Naive thymus-derived CD4-positive, alpha-beta T cell (primary cell): ENCODE data around the gene MYH11. TPM values are rescaled to one million over a fixed set of nuclear protein-coding genes. Genes with fewer than 3 reads are reported as not detected.

Experiments
- ATAC-seq: fragments of 150-1000 bp; cut with Tn5 transposase; 2 replicates; pipeline ENCODE4 v1.10.0; 2021; ENCODE audit warnings: mild to moderate bottlenecking, moderate library complexity
- CTCF ChIA-PET: fragments of 350-600 bp; sonication (Branson Sonifier 250); formaldehyde crosslinking; loops from one replicate; lab custom pipeline; 2021; ENCODE audit warnings: antibody characterized with exemption; lab: Charles Lee
- POLR2A ChIA-PET: fragments of 350-600 bp; sonication (Branson Sonifier 250); formaldehyde crosslinking; loops from one replicate; lab custom pipeline; 2021; ENCODE audit warnings: antibody characterized with exemption, inconsistent platforms; lab: Charles Lee
- DNase-seq, 9 donors: peaks; one replicate each; pipeline versions ENCODE4 v3.0.0 to v3.0.0-alpha.2; 2020 to 2022; ENCODE audit warnings: mixed read lengths in 1 of 9
- H3K27ac ChIP-seq: one replicate; pipeline ENCODE4 v1.7.0; 2013; ENCODE audit warnings: mild to moderate bottlenecking, low read depth, low read length, moderate library complexity
- H3K27me3 ChIP-seq, 2 donors: one replicate each; pipeline ENCODE4 v1.7.0; 2013; ENCODE audit warnings: low read length in 2 of 2, mild to moderate bottlenecking in 2 of 2, moderate library complexity in 2 of 2; ENCODE audit not compliant: control insufficient read depth in 2 of 2, insufficient read depth in 2 of 2
- H3K36me3 ChIP-seq, 3 experiments: 1 replicate in 2 of 3; 2 replicates in 1 of 3; pipeline ENCODE4 v1.7.0; 2013; ENCODE audit warnings: low read length in 3 of 3, mild to moderate bottlenecking in 3 of 3, moderate library complexity in 1 of 3; ENCODE audit not compliant: insufficient read depth in 3 of 3, control insufficient read depth in 2 of 3
- H3K4me1 ChIP-seq, 2 donors: one replicate each; pipeline ENCODE4 v1.7.0; 2013; ENCODE audit warnings: low read length in 2 of 2, mild to moderate bottlenecking in 2 of 2, moderate library complexity in 1 of 2; ENCODE audit not compliant: control insufficient read depth in 2 of 2, insufficient read depth in 2 of 2
- H3K4me3 ChIP-seq: 2 replicates; pipeline ENCODE4 v1.7.0; 2013; ENCODE audit warnings: mild to moderate bottlenecking, low read length
- H3K9me3 ChIP-seq, 3 experiments: 1 replicate in 2 of 3; 2 replicates in 1 of 3; pipeline ENCODE4 v1.7.0; 2013; ENCODE audit warnings: low read length in 3 of 3; ENCODE audit not compliant: control insufficient read depth in 2 of 3
- H3K27ac Mint-ChIP-seq, 9 donors: one replicate each; pipeline ENCODE4 v1.8.0; 2020 to 2022; ENCODE audit warnings: mixed read lengths in 9 of 9, mild to moderate bottlenecking in 8 of 9, moderate library complexity in 5 of 9, inconsistent platforms in 2 of 9
- H3K27me3 Mint-ChIP-seq, 5 donors: one replicate each; pipeline ENCODE4 v1.8.0; 2021 to 2022; ENCODE audit warnings: mixed read lengths in 5 of 5, mild to moderate bottlenecking in 1 of 5
- H3K36me3 Mint-ChIP-seq, 5 donors: one replicate each; pipeline ENCODE4 v1.8.0; 2020 to 2022; ENCODE audit warnings: mixed read lengths in 5 of 5, mild to moderate bottlenecking in 3 of 5, inconsistent platforms in 1 of 5
- H3K4me1 Mint-ChIP-seq, 7 donors: one replicate each; pipeline ENCODE4 v1.8.0; 2020 to 2022; ENCODE audit warnings: mixed read lengths in 7 of 7, mild to moderate bottlenecking in 3 of 7, inconsistent platforms in 1 of 7
- H3K4me3 Mint-ChIP-seq, 10 donors: one replicate each; pipeline ENCODE4 v1.8.0; 2020 to 2022; ENCODE audit warnings: mild to moderate bottlenecking in 10 of 10, mixed read lengths in 10 of 10, moderate library complexity in 6 of 10, inconsistent platforms in 2 of 10
- H3K9me3 Mint-ChIP-seq, 11 donors: one replicate each; pipeline ENCODE4 v1.8.0; 2020 to 2022; ENCODE audit warnings: mixed read lengths in 11 of 11, mild to moderate bottlenecking in 4 of 11, inconsistent platforms in 1 of 11, moderate library complexity in 1 of 11
- intact Hi-C, 2 donors: fragments of 100-400 bp; cut with micrococcal nuclease; formaldehyde crosslinking; loops; one replicate each; pipeline ENCODE4 v1.15.1; 2023
- polyA plus RNA-seq, 2 donors: library from polyadenylated mRNA; unstranded; fragments of 300-500 nt; fragmentation: Illumina TruSeq; gene quantifications; one replicate each; pipeline ENCODE4 v1.2.3, GENCODE V29; 2021
- total RNA-seq, 6 experiments: library from RNA in 5 of 6; stranded (reverse) in 5 of 6; gene quantifications; 1 replicate in 5 of 6; 2 replicates in 1 of 6; pipeline ENCODE4 v1.2.3 and lab custom pipeline; 2021 to 2026

The MYH11 gene
- total and polyA plus RNA-seq, 7 experiments from 2014 or later, result 0.05 to 2.2 (median 0.39) TPM; not detected in 4

DNA sequence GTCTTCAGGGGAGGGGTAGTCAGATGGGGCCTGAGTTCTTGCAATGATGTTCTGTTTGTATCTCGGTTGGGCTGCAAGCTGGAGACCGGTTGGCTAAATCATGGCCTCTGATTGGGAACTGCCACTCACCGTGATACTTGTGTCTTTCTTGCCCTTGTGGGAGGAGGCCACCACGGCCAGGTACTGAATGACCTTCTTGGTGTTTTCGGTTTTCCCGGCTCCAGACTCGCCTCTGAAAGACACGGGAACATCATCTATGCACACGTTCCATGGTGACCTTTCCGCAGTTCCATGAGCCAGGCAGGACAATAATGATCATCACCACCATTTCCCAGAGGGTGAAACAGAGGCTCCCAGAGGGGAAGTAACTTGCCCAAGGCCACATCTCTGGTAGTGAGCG is 70.3 kb downstream of the MYH11 start:
- Mint-ChIP-seq H3K4me1 (no peaks in the 10 kb centered on the region), H3K4me3 (no peak overlapping the region), H3K27ac (no peak overlapping the region), H3K9me3 (no peaks in the 10 kb centered on the region), H3K27me3 (no peaks in the 10 kb centered on the region), H3K36me3 (no peaks in the 10 kb centered on the region)
- ChIA-PET CTCF (interaction anchor here (0.6 kb wide), 1 partner anchor 1180 kb away, joined by 3 read pairs; no protein-coding TSS in a partner anchor), POLR2A (no interaction called here)
- Histone ChIP-seq H3K4me1 (no peaks in the 10 kb centered on the region), H3K4me3 (no peak overlapping the region), H3K36me3 (no peaks in the 10 kb centered on the region), H3K9me3 (no peaks in the 10 kb centered on the region), H3K27me3 (no peaks in the 10 kb centered on the region), H3K27ac (no peak overlapping the region)
- ATAC-seq (no peak), DNase-seq (no peak)
- intact Hi-C loops, result no loop called here

DNA sequence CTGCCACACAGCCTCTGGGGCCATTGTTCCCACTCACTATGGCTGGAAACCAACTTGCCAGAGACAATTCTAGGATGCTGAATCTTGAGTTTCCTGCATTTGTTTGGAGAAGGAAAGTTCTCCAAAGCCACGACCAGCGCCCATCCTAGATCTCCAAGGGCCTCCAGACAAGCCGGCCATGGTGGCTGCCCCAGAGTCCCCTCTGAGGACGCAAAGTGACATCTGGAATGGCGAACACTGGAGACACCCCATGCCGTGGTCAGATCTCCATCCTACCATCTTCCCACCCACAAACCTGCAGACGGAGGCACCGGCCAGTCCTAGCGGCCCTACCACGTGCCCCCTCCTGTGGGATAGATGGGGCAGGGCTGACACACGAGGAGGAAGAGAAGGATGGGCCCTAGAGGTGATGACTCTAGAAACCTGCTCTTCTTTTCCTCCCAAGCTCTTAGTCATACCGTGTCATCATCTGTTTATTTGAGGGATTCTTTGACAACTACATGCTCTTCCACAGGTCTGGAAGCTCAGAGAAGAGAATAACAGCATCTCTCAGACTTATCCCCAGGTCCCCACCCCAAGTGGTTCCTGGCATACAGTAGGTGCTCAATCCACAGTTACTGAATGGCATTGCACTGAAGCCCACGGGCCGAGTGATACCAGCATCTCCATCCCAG is 71.3 kb downstream of the MYH11 start:
- intact Hi-C loops, result no loop called here
- Histone ChIP-seq H3K27ac (no peak overlapping the region), H3K9me3 (no peaks in the 10 kb centered on the region), H3K27me3 (no peaks in the 10 kb centered on the region), H3K4me3 (no peak overlapping the region), H3K36me3 (no peaks in the 10 kb centered on the region), H3K4me1 (no peaks in the 10 kb centered on the region)
- Mint-ChIP-seq H3K36me3 (no peaks in the 10 kb centered on the region), H3K4me3 (no peak overlapping the region), H3K27ac (no peak overlapping the region), H3K27me3 (no peaks in the 10 kb centered on the region), H3K9me3 (no peaks in the 10 kb centered on the region), H3K4me1 (no peaks in the 10 kb centered on the region)
- ChIA-PET CTCF (no interaction called here), POLR2A (no interaction called here)
- DNase-seq, result no peak
- no peak for ATAC-seq

DNA sequence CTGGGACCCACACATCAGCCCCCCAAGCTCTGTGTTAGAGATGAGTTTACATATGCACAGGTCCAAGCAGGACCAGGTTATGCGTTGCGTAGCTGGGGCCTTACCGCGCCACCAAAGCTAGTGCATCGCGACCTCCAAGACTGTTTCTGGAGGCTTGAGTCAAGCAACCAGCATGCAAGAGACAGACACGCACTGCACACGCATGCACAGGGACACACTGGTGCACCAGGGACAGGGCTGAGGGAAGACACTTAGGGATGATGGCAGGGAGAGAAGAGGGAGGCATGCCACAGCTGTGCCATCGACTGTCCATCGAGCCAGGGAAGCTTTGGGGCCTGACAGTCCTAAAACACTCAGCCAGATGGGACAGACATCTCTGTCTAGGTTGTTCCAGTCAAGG is 72.8 kb downstream of the MYH11 start:
- Histone ChIP-seq H3K9me3 (no peaks in the 10 kb centered on the region), H3K4me3 (no peak overlapping the region), H3K27ac (no peak overlapping the region), H3K4me1 (no peaks in the 10 kb centered on the region), H3K27me3 (no peaks in the 10 kb centered on the region), H3K36me3 (no peaks in the 10 kb centered on the region)
- Mint-ChIP-seq H3K4me1 (no peaks in the 10 kb centered on the region), H3K36me3 (no peaks in the 10 kb centered on the region), H3K27ac (no peak overlapping the region), H3K9me3 (no peaks in the 10 kb centered on the region), H3K4me3 (no peak overlapping the region), H3K27me3 (no peaks in the 10 kb centered on the region)
- ATAC-seq, result no peak
- no peak for DNase-seq
- POLR2A ChIA-PET, result no interaction called here
- CTCF ChIA-PET, result interaction anchor here (0.6 kb wide), 1 partner anchor 12 kb away, joined by 3 read pairs; no protein-coding TSS in a partner anchor
- intact Hi-C loops, result no loop called here

DNA sequence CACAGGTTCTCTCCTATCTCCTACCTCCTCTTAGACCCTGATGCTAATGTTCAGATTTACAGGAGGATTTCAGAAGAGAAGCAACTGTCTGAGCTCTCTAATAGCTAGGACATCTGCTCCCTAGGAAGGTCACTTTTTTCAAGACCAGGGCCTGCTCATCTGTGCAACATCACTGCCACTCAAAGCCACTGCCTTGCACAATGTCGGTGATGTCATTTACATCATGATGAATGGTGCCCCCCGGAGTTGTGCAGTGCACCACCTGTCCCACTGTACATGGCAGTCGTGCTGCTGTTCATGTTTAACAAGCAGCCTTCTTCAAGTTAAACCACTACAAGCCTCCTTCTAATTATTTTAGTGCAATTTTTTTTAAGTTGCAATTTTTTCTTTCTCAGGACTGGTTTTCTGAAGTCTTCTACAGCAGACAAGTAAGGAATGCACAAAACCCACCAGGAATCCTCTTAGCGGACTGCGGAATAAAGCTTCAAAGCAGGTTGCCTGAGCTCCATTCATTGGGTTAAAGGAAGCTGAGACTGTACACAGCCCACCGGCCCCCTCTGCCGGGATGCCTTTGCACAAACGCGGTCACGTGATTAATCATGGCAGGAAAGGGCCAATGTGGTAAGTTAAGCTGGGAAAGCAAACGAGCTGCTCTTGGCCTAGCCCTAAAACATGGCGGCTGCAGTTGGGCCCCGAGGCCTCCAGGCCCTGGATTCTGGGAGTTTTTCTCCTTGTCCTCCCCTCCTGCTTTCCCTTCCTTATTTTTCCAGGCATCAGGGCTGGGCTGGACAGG is 74.1 kb downstream of the MYH11 start:
- CTCF ChIA-PET, result interaction anchor here (0.6 kb wide), 1 partner anchor 206 kb away, joined by 3 read pairs; no protein-coding TSS in a partner anchor
- DNase-seq, result no peak
- H3K9me3 ChIP-seq, result no peaks in the 10 kb centered on the region
- Mint-ChIP-seq H3K4me1 (no peaks in the 10 kb centered on the region), H3K9me3 (no peaks in the 10 kb centered on the region), H3K4me3 (no peak overlapping the region), H3K36me3 (no peaks in the 10 kb centered on the region), H3K27me3 (peaks cover 0 to 5% (median 0%) of the 10 kb centered on the region in 5 donors), H3K27ac (no peak overlapping the region)
- POLR2A ChIA-PET, result no interaction called here
- H3K27ac ChIP-seq, result no peak overlapping the region
- intact Hi-C loops, result no loop called here
- no peak for ATAC-seq
- no peaks in the 10 kb centered on the region for H3K4me1 ChIP-seq
- H3K27me3 ChIP-seq, result no peaks in the 10 kb centered on the region
- no peak overlapping the region for H3K4me3 ChIP-seq
- no peaks in the 10 kb centered on the region for H3K36me3 ChIP-seq

DNA sequence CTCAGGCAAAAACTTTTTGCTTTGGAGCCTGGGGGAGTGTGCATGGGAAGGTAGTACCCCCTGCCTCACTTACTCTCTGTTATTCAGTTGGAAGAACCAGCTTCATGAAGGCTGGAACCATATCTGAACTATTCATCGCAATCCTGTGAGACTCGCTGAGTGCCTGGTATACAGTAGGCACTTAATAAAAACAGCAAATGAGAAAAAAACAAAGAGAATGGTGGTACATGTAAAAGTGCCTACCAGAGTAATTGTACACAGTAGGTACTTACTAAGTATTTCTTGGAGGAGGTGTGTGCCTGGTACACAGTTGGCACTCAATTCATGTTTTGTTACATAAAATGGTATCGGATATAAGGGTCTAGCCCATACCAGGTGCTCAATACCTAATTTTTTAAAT is 75.2 kb downstream of the MYH11 start:
- no peaks in the 10 kb centered on the region for H3K36me3 Mint-ChIP-seq
- DNase-seq (no peak), ATAC-seq (no peak)
- H3K36me3 ChIP-seq, result no peaks in the 10 kb centered on the region
- H3K27me3 Mint-ChIP-seq, result peaks cover 0 to 7% (median 0%) of the 10 kb centered on the region in 5 donors
- no peak overlapping the region for H3K4me3 Mint-ChIP-seq
- no peaks in the 10 kb centered on the region for H3K9me3 ChIP-seq
- intact Hi-C loops, result no loop called here
- no peak overlapping the region for H3K27ac ChIP-seq
- no peaks in the 10 kb centered on the region for H3K27me3 ChIP-seq
- H3K4me1 Mint-ChIP-seq, result no peaks in the 10 kb centered on the region
- ChIA-PET POLR2A (no interaction called here), CTCF (no interaction called here)
- no peak overlapping the region for H3K27ac Mint-ChIP-seq
- H3K9me3 Mint-ChIP-seq, result no peaks in the 10 kb centered on the region
- no peaks in the 10 kb centered on the region for H3K4me1 ChIP-seq
- no peak overlapping the region for H3K4me3 ChIP-seq

DNA sequence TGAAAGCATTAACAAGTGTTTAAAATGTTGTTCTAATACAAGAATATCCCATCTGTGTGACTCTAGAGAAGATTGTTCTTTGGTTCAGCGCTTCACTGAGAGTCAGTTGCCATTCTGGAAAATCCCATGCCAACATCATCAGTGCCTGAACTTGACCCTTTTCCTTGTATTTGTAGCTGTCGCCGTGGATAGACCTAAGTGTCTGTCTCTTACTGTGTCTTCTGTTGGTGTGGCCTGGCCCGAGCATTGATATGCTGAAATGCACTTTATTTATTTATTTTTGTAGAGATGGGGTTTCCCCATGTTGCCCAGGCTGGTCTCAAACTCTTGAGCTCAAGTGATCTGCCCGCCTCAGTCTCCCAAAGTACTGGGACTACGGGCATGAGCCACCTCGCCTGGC is 76.0 kb downstream of the MYH11 start:
- H3K4me3 Mint-ChIP-seq, result no peak overlapping the region
- no peak overlapping the region for H3K27ac Mint-ChIP-seq
- H3K27me3 Mint-ChIP-seq, result peaks cover 0 to 10% (median 0%) of the 10 kb centered on the region in 5 donors
- Histone ChIP-seq H3K36me3 (no peaks in the 10 kb centered on the region), H3K27ac (no peak overlapping the region), H3K4me3 (no peak overlapping the region), H3K9me3 (no peaks in the 10 kb centered on the region), H3K27me3 (no peaks in the 10 kb centered on the region), H3K4me1 (no peaks in the 10 kb centered on the region)
- intact Hi-C loops, result no loop called here
- ChIA-PET POLR2A (interaction anchor here (0.7 kb wide), 1 partner anchor 179 kb away, joined by 3 read pairs; no protein-coding TSS in a partner anchor), CTCF (no interaction called here)
- no peaks in the 10 kb centered on the region for H3K36me3 Mint-ChIP-seq
- ATAC-seq (no peak), DNase-seq (no peak)
- no peaks in the 10 kb centered on the region for H3K4me1 Mint-ChIP-seq
- H3K9me3 Mint-ChIP-seq, result no peaks in the 10 kb centered on the region
